Transverse colon (tissue), 4 donors: ENCODE results near the gene WFDC1. TPM values are rescaled to one million over a fixed set of nuclear protein-coding genes. Genes with fewer than 3 reads are reported as not detected.

Source experiments
- DNase-seq: peaks from one replicate; pipeline ENCODE4 v3.0.0-alpha.2; 2019
- H3K27ac ChIP-seq, 4 donors: fragments of 200-600 bp; sonication (generic); 2 replicates each; pipeline ENCODE4 v1.5.1; 2016 to 2018; ENCODE audit warnings: inconsistent platforms in 4 of 4
- H3K27me3 ChIP-seq: fragments of 200-600 bp; sonication (generic); 2 replicates; pipeline ENCODE4 v1.5.1; 2017; ENCODE audit warnings: inconsistent platforms
- H3K36me3 ChIP-seq, 4 donors: fragments of 200-600 bp; sonication (generic); 2 replicates each; pipeline ENCODE4 v1.5.1; 2017 to 2019; ENCODE audit warnings: inconsistent platforms in 4 of 4
- H3K4me1 ChIP-seq, 4 donors: fragments of 200-600 bp; sonication (generic); 2 replicates each; pipeline ENCODE4 v1.5.1; 2017 to 2020; ENCODE audit warnings: inconsistent platforms in 4 of 4
- H3K4me3 ChIP-seq, 4 donors: fragments of 200-600 bp; sonication (generic); 1 replicate in 1 of 4; 2 replicates in 3 of 4; pipeline versions ENCODE4 v1.5.1 to v1.6.1; 2017 to 2019; ENCODE audit warnings: inconsistent platforms in 4 of 4
- H3K9me3 ChIP-seq, 2 donors: fragments of 200-600 bp; sonication (generic); 2 replicates each; pipeline ENCODE4 v1.5.1; 2017 to 2019; ENCODE audit warnings: inconsistent platforms in 2 of 2
- EP300 ChIP-seq: sonication (generic); formaldehyde crosslinking; IDR thresholded peaks from one replicate; pipeline ENCODE4 v1.6.1; 2017; ENCODE audit warnings: antibody characterized with exemption, low read depth
- POLR2A ChIP-seq: fragments of 450-650 bp; IDR thresholded peaks from one replicate; pipeline ENCODE4 v1.6.1; 2016; ENCODE audit warnings: antibody characterized with exemption, mild to moderate bottlenecking, moderate library complexity
- POLR2AphosphoS5 ChIP-seq, 3 donors: sonication (generic); formaldehyde crosslinking; IDR thresholded peaks; one replicate each; pipeline ENCODE4 v1.6.1; 2016; ENCODE audit warnings: antibody characterized with exemption in 3 of 3
- WGBS, 2 donors: methylation state at CpG; one replicate each; pipeline ENCODE4 v1.1.5; 2018; ENCODE audit warnings: low coverage in 1 of 2; 5-methylcytosine and 5-hydroxymethylcytosine counted together
- in situ Hi-C, 4 donors: fragments of 200-750 bp; cut with MboI; loops; one replicate each; pipeline versions ENCODE4 v1.15.0 to v1.15.1; 2017; ENCODE audit warnings: low sequenced_read_pairs in 3 of 4, low pct_ligation_motif_present in 1 of 4, low pct_unique_long_range_greater_than_20kb in 1 of 4
- intact Hi-C: fragments of 100-400 bp; cut with DNase I; formaldehyde crosslinking; loops from one replicate; pipeline ENCODE4 v1.15.1; 2023; ENCODE audit warnings: low total_unique reads
- total RNA-seq, 4 donors: library from RNA; depleted of rRNA; stranded (reverse); fragments of >200 nt; gene quantifications; one replicate each; pipeline ENCODE4 v1.1.0, GENCODE V29; 2016
- TF ChIP-seq, protein P1 (sequence below), 5 experiments: fragments of 200-600 bp in 3 of 5; fragments of 450-650 bp in 2 of 5; sonication (generic) in 3 of 5; IDR thresholded peaks; 1 replicate in 2 of 5; 2 replicates in 3 of 5; pipeline ENCODE4 v1.5.1; 2016 to 2017; ENCODE audit warnings: antibody characterized with exemption in 5 of 5, inconsistent platforms in 3 of 5, mild to moderate bottlenecking in 2 of 5, moderate library complexity in 1 of 5

WFDC1 gene
- total RNA-seq, 4 donors from 2014 or later = 5.6 to 91.3 (median 7.0) TPM

DNA sequence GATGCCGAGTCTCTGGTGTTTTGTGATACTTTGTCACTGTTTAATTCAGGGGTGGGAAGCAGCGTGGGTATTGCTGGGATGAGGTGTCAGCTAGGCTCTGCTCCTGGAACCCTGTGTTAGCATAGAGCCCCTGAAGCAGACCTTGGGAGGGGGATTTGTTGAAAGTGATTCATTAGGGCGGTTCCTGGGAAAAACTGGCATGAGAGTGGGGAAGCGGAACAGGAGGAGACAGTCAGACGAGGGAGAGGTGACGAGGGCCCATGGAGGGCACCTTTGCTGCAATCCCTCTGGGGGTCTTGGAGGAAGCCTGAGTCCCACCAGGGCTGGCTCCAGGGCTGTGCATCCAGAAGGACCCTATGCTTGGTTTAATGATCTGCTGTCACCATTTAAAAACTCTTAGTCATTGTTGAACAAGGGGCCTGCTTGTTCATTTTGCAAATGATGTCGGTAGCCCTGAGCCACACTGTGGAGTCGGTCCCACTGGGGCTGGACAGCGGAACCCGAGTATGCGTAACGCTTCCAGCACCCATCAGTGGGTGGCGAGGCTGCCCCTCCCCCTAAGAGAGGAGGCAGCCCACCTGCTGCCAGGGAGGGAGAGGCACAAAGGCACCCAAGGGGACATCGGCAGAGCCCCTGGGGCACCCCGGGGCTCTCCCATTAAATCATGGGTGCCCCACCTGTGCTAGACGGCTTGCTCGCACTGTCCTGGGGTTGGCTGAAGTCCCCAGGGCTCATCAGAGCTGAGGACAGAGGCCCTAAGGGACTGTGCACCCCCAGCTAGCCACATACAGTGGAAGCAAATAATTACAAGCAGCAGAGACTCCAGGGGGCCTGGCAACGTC is 35.4 kb downstream of the WFDC1 start:
- no peak overlapping the region for H3K27ac ChIP-seq
- intact Hi-C loops = no loop called here
- H3K9me3 ChIP-seq = no peaks in the 10 kb centered on the region

DNA sequence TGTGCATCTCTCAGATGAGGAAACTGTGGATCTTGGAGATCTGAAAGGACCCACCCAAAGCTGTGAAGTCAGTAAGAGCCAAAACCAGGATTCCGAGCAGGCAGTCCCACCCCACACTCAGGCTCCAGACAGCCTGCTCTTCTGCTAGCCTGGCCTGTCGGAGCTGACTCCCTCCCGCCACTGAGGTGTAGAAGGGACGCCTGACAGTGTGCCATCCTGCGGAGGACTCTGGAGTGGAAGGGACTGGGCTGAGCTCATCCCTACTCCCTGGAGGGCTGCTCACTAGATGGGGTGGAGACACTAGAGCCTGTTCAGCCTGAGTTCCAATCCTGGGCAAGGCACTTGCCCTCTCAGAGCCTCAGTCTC is 36.0 kb downstream of the WFDC1 start:
- DNase-seq = no peak
- H3K4me3 ChIP-seq = no peak overlapping the region
- TF ChIP-seq EP300 (no peak), POLR2A (no peak), POLR2AphosphoS5 (IDR thresholded peaks at IDR 0.05) (no peak)
- TF ChIP-seq, protein P1, sequence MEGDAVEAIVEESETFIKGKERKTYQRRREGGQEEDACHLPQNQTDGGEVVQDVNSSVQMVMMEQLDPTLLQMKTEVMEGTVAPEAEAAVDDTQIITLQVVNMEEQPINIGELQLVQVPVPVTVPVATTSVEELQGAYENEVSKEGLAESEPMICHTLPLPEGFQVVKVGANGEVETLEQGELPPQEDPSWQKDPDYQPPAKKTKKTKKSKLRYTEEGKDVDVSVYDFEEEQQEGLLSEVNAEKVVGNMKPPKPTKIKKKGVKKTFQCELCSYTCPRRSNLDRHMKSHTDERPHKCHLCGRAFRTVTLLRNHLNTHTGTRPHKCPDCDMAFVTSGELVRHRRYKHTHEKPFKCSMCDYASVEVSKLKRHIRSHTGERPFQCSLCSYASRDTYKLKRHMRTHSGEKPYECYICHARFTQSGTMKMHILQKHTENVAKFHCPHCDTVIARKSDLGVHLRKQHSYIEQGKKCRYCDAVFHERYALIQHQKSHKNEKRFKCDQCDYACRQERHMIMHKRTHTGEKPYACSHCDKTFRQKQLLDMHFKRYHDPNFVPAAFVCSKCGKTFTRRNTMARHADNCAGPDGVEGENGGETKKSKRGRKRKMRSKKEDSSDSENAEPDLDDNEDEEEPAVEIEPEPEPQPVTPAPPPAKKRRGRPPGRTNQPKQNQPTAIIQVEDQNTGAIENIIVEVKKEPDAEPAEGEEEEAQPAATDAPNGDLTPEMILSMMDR (IDR thresholded peaks at IDR 0.05) = no peak
- H3K4me1 ChIP-seq = peaks cover 5 to 23% (median 19%) of the 10 kb centered on the region in 4 donors
- intact Hi-C loops = no loop called here
- no peak overlapping the region for H3K27ac ChIP-seq
- peaks cover 0 to 3% (median 0%) of the 10 kb centered on the region in 4 donors for H3K36me3 ChIP-seq
- in situ Hi-C loops = no loop called here
- H3K27me3 ChIP-seq = no peaks in the 10 kb centered on the region
- no peaks in the 10 kb centered on the region for H3K9me3 ChIP-seq
- WGBS, 2 donors = 93% methylated on average over 5 of the region's 5 CpGs; no CpG with 5 or more reads in 1 of the 2 donors

More for the DNA sequence above, 35.4 kb downstream of the WFDC1 start:
- Histone ChIP-seq H3K4me1 (peaks cover 5 to 23% (median 19%) of the 10 kb centered on the region in 4 donors), H3K36me3 (peaks cover 0 to 3% (median 0%) of the 10 kb centered on the region in 4 donors), H3K27me3 (no peaks in the 10 kb centered on the region), H3K4me3 (no peak overlapping the region)
- 84% methylated on average over 18 of the region's 18 CpGs; no CpG with 5 or more reads in 1 of the 2 donors for WGBS, 2 donors
- in situ Hi-C loops = no loop called here
- no peak for TF ChIP-seq EP300
- no peak for TF ChIP-seq POLR2A
- TF ChIP-seq, protein P1 (IDR thresholded peaks at IDR 0.05) = no peak
- no peak for TF ChIP-seq POLR2AphosphoS5 (IDR thresholded peaks at IDR 0.05)
- DNase-seq = no peak

DNA sequence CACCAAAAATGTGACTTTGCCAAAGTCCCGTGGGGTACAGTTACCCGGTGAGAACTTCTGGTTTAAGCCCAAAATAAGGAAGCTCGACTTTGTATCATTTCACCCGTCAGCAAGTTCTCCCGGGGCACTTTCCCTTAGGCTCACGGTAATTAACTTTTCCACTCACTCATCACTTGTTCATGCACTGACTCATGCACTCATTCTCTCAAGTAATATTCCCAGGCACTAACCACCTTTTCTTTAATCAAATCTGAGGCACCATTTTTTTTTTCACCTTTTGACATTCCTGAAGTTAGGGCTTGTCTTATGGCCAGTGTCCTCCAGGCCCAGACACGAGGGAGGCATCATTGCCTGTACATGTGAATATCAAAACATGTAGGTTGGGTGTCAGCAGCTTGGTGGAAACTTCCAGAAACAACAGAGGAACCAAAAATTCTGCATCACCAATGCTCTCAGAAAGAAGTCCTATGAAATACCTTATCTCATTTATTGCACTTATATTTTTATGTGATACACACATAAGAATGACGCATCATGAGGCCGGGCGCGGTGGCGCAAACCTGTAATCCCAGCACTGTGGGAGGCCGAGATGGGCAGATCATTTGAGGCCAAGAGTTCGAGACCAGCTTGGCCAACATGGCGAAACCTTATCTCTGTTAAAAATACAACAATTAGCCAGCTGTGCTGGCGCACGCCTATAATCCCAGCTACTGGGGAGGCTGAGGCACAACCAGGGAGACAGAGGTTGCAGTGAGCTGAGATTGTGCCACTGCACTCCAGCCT is 37.5 kb downstream of the WFDC1 start:
- peaks cover 0 to 2% (median 0%) of the 10 kb centered on the region in 4 donors for H3K36me3 ChIP-seq
- H3K4me1 ChIP-seq = peaks cover 5 to 23% (median 19%) of the 10 kb centered on the region in 4 donors
- intact Hi-C loops (no loop called here), in situ Hi-C loops (no loop called here)
- no peak for DNase-seq
- H3K9me3 ChIP-seq = peaks cover 0 to 4% of the 10 kb centered on the region in 2 donors
- no peak overlapping the region for H3K27ac ChIP-seq
- 82 to 92% methylated on average over 11 to 17 of the region's 17 CpGs for WGBS, 2 donors
- TF ChIP-seq, protein P1 (IDR thresholded peaks at IDR 0.05) = no peak
- TF ChIP-seq EP300 (no peak), POLR2A (no peak), POLR2AphosphoS5 (IDR thresholded peaks at IDR 0.05) (no peak)
- H3K27me3 ChIP-seq = no peaks in the 10 kb centered on the region
- H3K4me3 ChIP-seq = no peak overlapping the region
